NCI-H128 (cell line): ENCODE data around the gene FAM210A.

Source experiments
- DNase-seq: peaks from one replicate; lab custom pipeline; 2025; ENCODE audit not compliant: unreplicated experiment; lab: John Stamatoyannopoulos, UW

FAM210A gene

DNA sequence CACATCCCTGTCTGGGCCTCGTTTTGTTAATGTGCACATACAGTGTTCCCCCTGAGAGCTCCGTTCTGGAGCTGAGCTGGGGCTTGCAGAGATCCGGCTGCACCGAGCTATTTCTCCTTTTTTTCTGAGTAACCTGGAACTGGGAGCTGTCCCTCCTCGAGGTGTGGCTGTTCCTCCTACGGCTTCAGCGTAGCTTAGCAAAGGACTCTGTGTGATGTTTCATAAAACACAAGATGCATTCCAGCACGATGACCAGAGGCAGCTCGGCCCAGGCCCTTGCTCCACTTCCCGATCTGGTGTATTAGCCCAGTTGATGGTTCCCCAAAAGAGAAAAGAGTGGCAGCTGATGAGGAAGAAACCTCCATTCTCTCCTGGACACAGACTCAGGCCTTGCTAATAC is 103.0 kb downstream of the FAM210A start:
- DNase-seq = no peak

DNA sequence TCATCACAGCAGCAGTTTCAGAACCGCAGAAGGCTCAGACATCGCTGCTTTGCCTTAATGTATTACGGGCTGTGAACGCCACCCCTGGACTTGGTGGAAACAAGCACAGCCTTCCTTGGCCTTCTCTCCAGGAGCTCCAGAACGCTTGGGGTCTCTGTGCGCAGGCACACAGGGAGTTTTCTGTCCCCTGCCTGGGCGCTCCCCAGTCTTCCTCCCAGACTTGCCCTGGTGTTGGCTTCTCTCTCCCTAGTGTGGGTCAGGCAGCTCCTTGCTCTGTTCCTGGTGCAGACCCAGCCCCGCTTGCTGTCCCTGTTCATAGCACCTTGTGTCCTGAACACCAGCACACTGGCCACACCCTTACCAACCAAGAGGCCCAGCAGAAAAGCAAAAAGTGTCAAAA is 103.6 kb downstream of the FAM210A start:
- DNase-seq = no peak

GRCh38 chr18:13621886-13622619 is 104.3 kb downstream of the FAM210A start:
- DNase-seq = no peak

- no peak for DNase-seq
Measured at GRCh38 chr18:13621446-13621849, 104.9 kb downstream of the FAM210A start.

- DNase-seq = no peak
Measured at GRCh38 chr18:13620818-13621445, 105.4 kb downstream of the FAM210A start.

GRCh38 chr18:13620206-13620672 is 106.1 kb downstream of the FAM210A start:
- DNase-seq = no peak

DNA sequence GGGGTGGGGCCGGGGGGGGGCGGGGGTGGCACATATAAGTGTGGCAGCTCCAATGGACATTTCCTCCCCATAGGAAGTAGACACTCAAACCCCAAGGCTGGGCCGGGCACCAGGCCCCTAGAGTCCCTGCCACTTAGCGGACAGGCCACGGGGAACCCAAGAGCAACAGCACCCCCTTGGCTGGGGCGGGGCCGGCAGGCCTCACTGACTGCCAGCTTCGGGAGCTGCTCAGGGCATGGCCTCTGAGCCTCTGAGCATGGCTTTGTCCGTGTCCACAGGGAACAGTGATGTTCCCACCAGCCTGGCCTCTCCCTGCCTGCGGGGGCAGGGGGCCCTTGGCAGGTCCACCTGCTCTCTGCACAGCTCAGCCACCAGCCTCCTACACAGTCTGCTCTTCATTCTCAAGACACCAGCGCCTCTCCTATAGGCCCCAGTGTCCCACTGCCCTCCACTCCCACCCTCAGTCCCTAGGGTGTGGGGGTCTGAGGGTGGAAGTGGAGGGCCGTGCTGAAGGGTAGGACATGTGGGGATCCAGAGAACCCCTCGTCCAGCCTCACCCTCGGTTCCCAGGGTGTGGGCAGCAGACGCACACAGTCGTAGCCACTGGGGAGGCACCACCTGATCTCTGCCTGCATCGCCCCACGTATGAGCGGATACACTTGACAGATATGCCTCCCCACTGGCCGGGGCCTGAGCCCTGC is 106.7 kb downstream of the FAM210A start:
- DNase-seq = no peak

GRCh38 chr18:13618760-13619438 is 107.5 kb downstream of the FAM210A start:
- DNase-seq = no peak

- no peak for DNase-seq
Measured at GRCh38 chr18:13617826-13618515, 108.4 kb downstream of the FAM210A start.

- DNase-seq = no peak
Measured at GRCh38 chr18:13616525-13617035, 109.8 kb downstream of the FAM210A start.

DNA sequence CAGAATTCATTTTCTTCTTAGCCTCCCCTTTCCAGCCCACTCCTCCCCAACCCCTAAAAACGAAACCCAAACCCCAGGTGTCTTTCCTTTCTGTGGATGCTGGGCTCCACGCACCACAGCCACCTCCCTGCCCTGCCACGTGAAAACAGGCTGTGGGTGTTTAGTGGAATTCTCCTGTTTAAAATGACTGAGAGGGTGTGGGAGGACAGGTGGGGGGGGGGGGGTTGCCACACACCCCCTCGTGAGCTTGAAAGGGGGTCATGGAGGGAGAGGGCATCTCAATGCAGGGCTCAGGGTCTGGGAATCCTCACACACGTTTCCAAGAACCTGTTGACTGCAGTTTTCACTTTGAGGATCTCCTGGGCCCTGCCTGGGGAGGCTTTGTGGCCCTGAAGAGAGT is 110.3 kb downstream of the FAM210A start:
- no peak for DNase-seq

DNA sequence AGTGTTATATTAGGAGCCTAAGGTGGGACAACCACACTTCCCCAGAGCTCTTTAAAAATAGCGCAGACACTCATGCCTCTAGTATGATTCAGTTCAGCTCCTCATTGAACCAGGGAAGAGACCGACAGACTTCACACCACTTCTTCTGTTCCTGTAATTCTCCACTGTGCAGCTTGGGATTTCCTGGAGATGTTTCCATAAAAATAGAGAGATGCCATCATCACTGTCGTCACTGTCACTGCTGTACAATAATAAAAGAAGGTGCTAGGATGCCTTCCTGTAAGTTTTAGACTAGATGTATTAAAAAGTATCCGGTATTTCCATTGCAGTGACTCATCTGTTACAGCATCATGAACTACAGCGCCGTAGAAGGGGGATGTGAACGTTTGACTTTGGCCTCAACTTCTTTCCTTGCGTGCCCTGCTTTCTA is 110.9 kb downstream of the FAM210A start:
- no peak for DNase-seq

- no peak for DNase-seq
Measured at GRCh38 chr18:13614641-13615288, 111.6 kb downstream of the FAM210A start.

DNA sequence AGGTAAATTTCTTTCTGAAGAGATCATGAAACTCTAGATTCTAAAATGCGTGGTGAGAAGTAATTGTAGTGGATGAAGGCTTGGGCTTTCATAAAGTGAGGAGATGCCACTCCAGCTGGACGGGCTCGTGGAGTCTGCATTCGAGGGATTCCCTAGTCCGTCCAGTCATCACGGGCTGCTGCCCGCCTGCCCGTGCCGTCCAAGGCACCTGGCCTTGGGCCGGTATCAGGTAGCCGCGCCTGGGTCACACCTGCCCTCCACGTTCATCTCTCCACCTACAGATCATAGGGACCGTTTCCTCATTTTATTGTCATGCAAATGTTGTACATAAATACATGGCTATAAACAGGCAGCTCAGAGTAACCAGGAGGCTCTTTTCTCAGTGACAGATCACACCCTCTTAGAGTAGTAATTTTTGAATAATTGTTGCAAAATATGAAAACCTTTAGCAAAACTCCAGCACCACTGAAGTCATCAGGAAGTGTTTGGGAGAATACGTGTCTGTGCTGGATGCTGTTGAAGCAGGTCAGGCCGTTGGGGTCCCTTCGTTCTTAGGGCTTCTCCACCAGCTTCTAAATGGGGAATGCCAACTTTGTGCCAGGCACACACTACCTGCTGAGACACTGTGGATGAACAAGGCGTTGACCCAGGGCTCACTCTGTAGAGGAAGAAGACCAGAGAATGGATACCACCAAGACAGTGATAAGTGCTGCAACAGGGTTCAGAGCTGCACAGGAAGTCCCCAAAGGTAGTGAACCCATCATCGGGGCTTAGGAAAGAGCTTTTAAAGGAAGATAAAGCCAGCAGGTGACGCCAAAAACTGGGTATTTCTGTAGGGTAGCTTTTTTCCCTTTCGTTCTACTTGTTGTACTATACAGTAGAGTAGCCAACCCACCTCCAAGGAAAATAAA is 112.5 kb downstream of the FAM210A start:
- no peak for DNase-seq
